Cardiac septum (tissue), 1 donor: ENCODE results near the gene NPM3. TPM values are rescaled to one million over a fixed set of nuclear protein-coding genes. Genes with fewer than 3 reads are reported as not detected.
A peak's percentile ranks its signal among the peaks of the same experiment; 100 is the strongest.
"Not testable (repeated sequence)": the region's sequence is repeated elsewhere in the genome, so short reads cannot be mapped to it uniquely, and the experiment has no call there.

Experiments used
- DNase-seq: peaks from one replicate; pipeline ENCODE4 v3.0.0-alpha.2; 2020; ENCODE audit warnings: low spot score
- intact Hi-C: fragments of 100-400 bp; cut with DNase I; formaldehyde crosslinking; loops from one replicate; pipeline ENCODE4 v1.14.0; 2022
- total RNA-seq: library from RNA; stranded (reverse); fragmentation: NEBNext Ultra II Directional; extraction: Animal tissue kit (Norgen Biotek cat#: 25700); gene quantifications from one replicate; pipeline ENCODE4 v1.2.1, GENCODE V29; 2021
- donor health status: DM: no; HTN: no; CAD: no.

NPM3 gene
- total RNA-seq, 1 donor from 2014 or later = 8.9 TPM

DNA sequence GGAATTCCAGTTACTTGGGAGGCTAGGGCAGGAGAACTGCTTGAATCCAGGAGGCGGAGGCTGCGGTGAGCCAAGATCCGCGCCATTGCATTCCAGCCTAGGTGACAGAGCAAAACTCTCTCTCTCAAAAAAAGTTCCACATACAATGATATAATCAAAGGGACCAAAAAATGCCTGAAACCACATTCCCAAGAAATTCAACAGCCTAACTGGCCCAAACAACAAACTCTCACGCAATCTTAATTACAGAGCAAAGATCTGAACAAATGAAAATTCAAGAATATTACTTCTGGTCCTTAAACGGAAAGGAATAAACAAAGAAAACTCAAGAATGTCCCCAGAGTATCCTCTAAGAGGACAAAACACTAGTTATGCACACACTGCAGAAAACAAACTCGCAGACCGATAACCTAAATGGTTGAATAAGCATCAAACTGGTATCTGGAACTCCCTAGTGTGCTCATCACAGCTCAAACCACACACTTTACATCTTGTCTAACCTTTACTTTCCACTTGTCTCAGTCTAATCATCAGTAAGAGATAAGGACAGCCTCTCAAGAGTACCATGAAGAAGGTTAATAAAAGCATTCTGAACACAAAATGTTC, 31.3 kb upstream of the NPM3 start:
- no peak for DNase-seq
- intact Hi-C loops = no loop called here

GRCh38 chr10:101812606-101813005, 29.4 kb upstream of the NPM3 start:
- intact Hi-C loops = no loop called here
- no peak for DNase-seq

- intact Hi-C loops = no loop called here
Measured at GRCh38 chr10:101807158-101807557, 23.9 kb upstream of the NPM3 start.

GRCh38 chr10:101803511-101803910, 20.3 kb upstream of the NPM3 start:
- no peak for DNase-seq
- intact Hi-C loops = no loop called here

More at GRCh38 chr10:101807158-101807557, 23.9 kb upstream of the NPM3 start:
- no peak for DNase-seq

DNA sequence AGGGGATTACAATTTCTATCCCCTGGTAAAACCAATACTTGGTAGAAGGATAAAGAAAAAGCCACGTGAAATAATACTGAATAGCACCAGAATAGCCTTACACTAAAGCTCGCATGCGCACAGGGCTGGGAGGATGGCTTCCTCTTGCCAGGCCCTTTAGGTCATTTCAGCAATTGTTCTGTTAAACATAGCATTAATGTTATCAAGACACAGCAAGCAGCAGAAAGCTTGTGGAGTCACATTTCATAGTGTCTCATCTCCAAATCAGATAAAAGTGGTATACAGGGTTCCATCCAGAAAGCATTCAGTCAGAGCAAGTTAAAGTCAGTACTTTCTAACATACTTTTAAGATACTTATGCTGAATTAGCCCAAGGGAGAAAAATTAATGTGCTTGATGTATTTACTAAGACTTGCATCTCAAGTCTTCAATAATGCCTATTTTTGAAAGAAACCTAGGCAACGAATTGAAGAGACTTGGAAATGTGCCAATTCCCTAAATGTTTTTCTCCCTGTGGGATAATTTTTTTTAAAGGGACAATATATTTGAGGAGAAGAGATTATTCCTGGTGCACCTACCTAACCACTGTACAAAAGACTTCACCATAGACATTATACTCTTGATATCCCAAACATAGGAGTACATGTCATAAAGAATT, 14.3 kb upstream of the NPM3 start:
- intact Hi-C loops = no loop called here

GRCh38 chr10:101793526-101793925, 10.3 kb upstream of the NPM3 start:
- DNase-seq = no peak
- intact Hi-C loops = no loop called here

More for the DNA sequence above, 14.3 kb upstream of the NPM3 start:
- no peak for DNase-seq

DNA sequence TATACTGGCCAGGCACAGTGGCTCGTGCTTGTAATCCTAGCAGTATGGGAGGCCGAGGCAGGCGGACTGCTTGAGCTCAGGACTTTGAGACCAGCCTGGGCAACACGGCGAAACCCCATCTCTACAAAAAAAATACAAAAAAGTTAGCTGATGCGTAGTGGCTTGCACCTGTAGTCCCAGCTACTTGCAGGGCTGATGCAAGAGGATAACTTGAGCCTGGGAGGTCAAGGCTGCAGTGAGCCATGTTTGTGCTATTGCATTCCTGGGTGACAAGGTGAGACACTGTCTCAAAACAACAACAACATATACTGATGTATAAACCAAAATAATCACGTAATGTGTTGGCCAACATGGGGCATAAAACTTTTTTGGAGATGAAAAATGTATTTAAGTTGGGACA, 6.4 kb upstream of the NPM3 start:
- intact Hi-C loops = no loop called here

DNA sequence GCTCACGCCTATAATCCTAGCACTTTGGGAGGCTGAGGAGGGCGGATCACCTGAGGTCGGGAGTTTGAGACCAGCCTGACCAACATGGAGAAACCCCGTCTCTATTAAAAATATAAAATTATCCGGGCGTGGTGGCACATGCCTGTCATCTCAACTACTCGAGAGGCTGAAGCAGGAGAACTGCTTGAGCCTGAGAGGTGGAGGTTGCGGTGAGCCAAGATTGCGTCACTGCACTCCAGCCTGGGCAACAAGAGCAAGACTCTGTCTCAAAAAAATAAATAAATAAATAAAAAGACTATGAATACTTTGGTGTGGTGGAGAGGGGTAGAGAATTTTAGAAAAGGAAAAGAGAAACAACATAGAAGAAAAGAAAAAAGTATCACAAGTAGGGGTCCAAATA, 6.0 kb upstream of the NPM3 start:
- intact Hi-C loops, DNase-seq: not testable (repeated sequence)

More for the DNA sequence above, 6.4 kb upstream of the NPM3 start:
- DNase-seq = no peak

- intact Hi-C loops = no loop called here
- no peak for DNase-seq
Measured at GRCh38 chr10:101785801-101786200, 2.6 kb upstream of the NPM3 start.

DNA sequence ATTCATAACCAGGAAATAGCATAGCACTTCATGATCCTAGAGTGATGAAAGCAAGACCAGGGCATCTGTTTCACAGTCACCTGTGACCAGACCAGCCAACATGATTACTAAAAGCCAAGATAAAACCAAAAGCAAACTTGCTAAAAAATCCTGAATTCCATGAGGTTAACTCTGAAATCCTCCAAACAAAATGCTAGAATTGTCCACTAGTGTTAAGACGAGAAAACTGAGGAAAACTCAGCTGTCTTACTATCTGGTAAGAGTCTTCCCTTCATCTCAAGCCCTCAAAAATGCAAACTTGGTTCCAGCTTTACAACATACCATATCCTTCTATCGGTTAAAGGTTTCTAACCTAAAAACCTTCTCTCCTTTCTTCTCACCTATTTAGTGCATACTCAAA, 1.3 kb upstream of the NPM3 start:
- intact Hi-C loops = no loop called here
- no peak for DNase-seq

GRCh38 chr10:101783736-101784118, 481 bp upstream of the NPM3 start:
- intact Hi-C loops = loop anchor here (2.0 kb wide), 1 partner anchor 35 kb away; the partner anchor contains the start of gene OGA
- no peak for DNase-seq

GRCh38 chr10:101781984-101782810, 1.0 kb downstream of the NPM3 start:
- peak; percentile 56 for DNase-seq
- intact Hi-C loops = loop anchor here (2.0 kb wide), 2 partner anchors 37 to 179 kb away; partner anchors contain the start of gene OGA

DNA sequence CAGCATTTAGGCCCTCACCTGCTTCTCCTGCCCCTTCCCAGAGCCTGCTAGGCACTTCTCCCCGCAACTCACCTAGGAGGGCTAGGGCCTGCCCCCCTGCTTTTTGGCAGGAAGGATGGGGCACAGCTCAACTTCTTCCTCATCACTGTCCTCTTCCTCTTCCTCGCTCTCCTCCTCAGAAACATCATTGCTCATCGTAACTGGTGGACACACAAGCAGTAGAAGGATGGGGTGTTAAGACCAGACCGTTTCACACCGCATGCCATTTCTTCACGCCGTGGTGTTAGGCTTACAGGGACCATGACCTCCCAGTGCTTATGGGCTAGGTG, 1.6 kb downstream of the NPM3 start:
- intact Hi-C loops = loop anchor here (2.0 kb wide), 1 partner anchor 179 kb away; no protein-coding TSS in a partner anchor
- no peak for DNase-seq

DNA sequence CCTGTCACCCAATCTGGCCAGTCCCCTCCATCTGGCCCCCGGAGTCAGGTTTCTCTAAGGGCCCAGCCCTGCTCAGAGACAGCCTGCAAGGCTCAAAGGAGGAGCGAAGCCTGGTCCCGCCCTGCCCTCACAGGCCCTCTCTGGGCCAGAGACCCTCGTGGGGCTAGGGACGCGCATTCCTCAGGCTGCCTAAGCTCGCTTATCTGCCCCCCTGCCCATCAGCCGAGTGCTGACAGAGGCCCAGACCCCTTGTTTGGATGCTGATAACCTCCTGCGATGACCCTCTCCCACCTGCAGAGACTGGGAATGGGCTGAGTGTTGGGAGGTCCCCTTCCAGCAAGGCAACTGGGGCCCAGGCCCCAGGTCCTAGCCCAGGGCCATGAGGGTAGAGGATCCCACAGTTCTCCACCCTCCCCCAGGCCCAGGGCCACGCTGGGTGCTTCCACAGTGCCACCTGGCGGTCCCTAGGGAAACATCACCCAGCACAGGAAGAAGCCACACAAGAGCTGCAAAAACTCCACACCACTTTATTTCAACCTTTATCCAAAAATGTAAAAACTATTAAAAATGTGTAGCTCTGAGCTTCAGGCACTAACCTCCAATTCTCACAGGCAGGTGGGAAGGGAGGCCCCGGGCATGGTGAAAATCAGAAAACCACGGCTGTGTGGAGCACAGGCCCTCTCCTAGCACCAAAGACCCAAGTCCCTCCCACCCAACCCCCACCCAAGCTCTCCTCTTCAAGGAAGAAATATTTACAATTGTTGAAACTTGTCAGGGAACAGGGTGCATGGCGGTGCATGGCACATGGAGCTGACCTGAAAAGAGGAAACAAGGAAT, 2.2 kb downstream of the NPM3 start:
- DNase-seq = no peak
- intact Hi-C loops = loop anchor here (2.0 kb wide), 1 partner anchor 178 kb away; no protein-coding TSS in a partner anchor

DNA sequence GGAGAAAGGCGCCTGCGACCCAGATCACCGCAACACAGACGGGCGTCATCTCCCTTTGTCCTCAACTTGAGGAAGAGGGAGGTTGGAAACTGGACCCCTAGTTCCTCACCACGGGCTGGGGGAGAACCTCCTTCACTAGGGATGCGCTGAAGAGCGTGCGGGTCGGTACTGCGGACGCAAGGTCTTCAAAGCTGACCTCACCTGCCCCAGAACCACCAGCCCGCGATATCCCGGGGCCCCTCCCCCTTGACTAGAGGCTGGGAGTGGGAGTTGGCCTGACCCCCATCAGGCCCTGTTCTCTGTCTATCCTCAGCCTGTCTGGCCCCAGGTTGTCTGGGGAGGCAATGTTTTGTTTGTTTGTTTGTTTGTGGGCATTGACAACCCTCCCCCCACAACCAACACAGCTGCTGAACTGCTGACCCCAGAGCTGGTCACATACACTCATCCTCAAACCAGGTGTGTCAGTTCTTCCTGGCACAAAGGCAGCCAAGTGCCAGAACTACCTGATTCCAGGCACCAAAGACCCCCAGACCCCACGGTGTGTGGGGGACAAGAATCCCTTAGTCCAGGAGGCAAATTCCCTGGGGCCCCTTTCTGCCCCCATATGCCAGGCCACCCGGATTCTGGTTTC, 2.9 kb downstream of the NPM3 start:
- no peak for DNase-seq
- intact Hi-C loops = loop anchor here (2.0 kb wide), 1 partner anchor 178 kb away; no protein-coding TSS in a partner anchor

- DNase-seq = peak; percentile 94
- intact Hi-C loops = loop anchor here (2.0 to 5.0 kb wide), 2 partner anchors 177 to 567 kb away; no protein-coding TSS in a partner anchor
Measured at GRCh38 chr10:101779544-101780186, 3.6 kb downstream of the NPM3 start.

GRCh38 chr10:101778781-101779543, 4.3 kb downstream of the NPM3 start:
- no peak for DNase-seq
- intact Hi-C loops = loop anchor here (5.0 kb wide), 1 partner anchor 567 kb away; no protein-coding TSS in a partner anchor
